Activated CD4-positive, CD25-positive, alpha-beta regulatory T cell (primary cell): ENCODE results near the gene DDX54.
"Not testable (repeated sequence)": the region's sequence is repeated elsewhere in the genome, so short reads cannot be mapped to it uniquely, and the experiment has no call there.

Experiments
- DNase-seq, 4 experiments: peaks; one replicate each; lab custom pipeline; 2025; lab: John Stamatoyannopoulos, UW

The DDX54 gene

GRCh38 chr12:113142173-113142885 lies 42.9 kb downstream of the DDX54 start:
- DNase-seq = no peak

GRCh38 chr12:113141716-113142115 lies 43.6 kb downstream of the DDX54 start:
- not testable (repeated sequence) for DNase-seq

- DNase-seq = no peak
Measured at GRCh38 chr12:113140706-113141105, 44.6 kb downstream of the DDX54 start.

- no peak for DNase-seq
Measured at GRCh38 chr12:113138826-113139225, 46.5 kb downstream of the DDX54 start.

GRCh38 chr12:113137861-113138783 lies 47.2 kb downstream of the DDX54 start:
- DNase-seq = no peak

GRCh38 chr12:113136990-113137511 lies 48.2 kb downstream of the DDX54 start:
- DNase-seq = no peak

GRCh38 chr12:113136128-113136989 lies 48.9 kb downstream of the DDX54 start:
- peak in 3 of 4 experiments; percentile 21 to 34 (median 30) for DNase-seq

- peak; percentile 49 to 62 (median 52) for DNase-seq
Measured at GRCh38 chr12:113135178-113136127, 49.8 kb downstream of the DDX54 start, which contains the start of gene RASAL1. Gene RASAL1, minus strand, starts transcription at chr12:113135761. Its CDS starts 299 bp downstream, at chr12:113135462.

GRCh38 chr12:113134521-113134951 lies 50.7 kb downstream of the DDX54 start:
- no peak for DNase-seq

- no peak for DNase-seq
Measured at GRCh38 chr12:113134071-113134470, 51.2 kb downstream of the DDX54 start.

- DNase-seq = no peak
Measured at GRCh38 chr12:113133666-113134065, 51.6 kb downstream of the DDX54 start.

GRCh38 chr12:113133036-113133435 lies 52.2 kb downstream of the DDX54 start:
- no peak for DNase-seq

GRCh38 chr12:113131556-113131955 lies 53.7 kb downstream of the DDX54 start:
- DNase-seq = no peak

GRCh38 chr12:113130457-113131135 lies 54.7 kb downstream of the DDX54 start:
- DNase-seq = no peak

- no peak for DNase-seq
Measured at GRCh38 chr12:113129664-113130456, 55.4 kb downstream of the DDX54 start.

- no peak for DNase-seq
Measured at GRCh38 chr12:113128802-113129663, 56.2 kb downstream of the DDX54 start.

GRCh38 chr12:113127791-113128199 lies 57.5 kb downstream of the DDX54 start:
- DNase-seq = no peak
